Stimulated activated CD8-positive, alpha-beta memory T cell treated with anti-CD3 and anti-CD28 coated beads, Interleukin-12 subunit alpha, Interleukin-12 subunit beta, amount 100 ng/mL, for 24 hours (primary cell): ENCODE measurements around the gene P2RY8.
"Not testable (repeated sequence)": the region's sequence is repeated elsewhere in the genome, so short reads cannot be mapped to it uniquely, and the experiment has no call there.

Experiments
- DNase-seq: peaks from one replicate; pipeline ENCODE4 v3.0.0-alpha.2; 2020; ENCODE audit errors: extremely low read depth

Gene P2RY8

DNA sequence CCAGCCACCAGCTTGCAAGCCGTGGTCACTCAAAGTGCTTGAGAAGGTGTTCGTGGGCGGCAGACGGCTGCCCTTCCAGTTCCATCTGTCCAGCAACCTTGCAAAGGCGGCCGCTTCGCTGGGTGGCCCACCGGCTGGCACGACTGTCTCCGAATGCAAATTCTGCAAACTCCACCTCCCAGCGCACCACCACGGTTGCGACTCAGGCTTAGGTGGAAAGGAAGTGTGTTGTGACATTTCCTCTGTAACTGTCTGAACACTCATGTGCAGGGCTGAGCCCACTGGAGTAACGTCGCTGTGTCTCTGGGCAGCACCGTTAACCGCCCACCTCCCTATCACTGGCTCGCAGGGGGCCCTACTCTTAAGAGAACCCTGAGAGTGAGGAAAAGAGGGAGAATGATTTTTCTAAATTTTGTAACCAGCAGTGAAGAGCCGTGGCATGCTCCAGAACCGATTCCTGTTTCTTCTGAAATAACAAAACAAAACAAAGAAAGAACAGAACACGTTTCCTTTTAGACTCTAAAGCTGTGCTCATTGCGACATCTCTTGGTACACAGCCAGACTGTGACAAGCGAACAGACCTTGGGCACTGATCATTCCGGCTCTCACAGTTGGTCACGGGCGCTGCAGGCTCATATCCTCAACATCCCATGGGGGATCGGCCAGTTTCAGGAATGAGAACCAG is at the start of gene P2RY8:
P2RY8 (minus strand) TSS at position 155 of the 685 bp plus-strand sequence. CDS start 70,627 bp downstream, outside the sequence.
- DNase-seq: no peak

GRCh38 chrX:1584237-1585011 is 47.4 kb upstream of the P2RY8 start:
- DNase-seq: no peak

- DNase-seq: no peak
Measured at GRCh38 chrX:1582686-1583437, 45.9 kb upstream of the P2RY8 start.

DNA sequence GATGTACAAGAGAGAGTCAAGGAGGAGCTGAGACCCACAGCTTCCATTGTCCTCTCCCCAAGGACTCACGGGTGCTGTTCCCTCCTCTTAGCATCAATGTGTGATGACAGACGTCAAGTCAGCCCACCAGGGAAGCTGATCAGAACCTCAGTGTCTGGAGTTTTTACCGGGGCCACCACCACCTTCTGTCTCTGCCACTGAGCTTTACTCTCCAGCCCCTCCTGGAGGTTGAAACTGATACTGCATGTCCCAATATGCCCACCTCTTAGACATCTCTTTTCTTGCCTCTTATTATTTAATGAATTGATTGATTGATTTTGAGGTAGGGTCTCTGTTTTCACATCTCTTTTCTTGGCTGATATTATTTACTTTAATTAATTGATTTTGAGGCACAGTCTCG is 44.1 kb upstream of the P2RY8 start:
- no peak for DNase-seq

DNA sequence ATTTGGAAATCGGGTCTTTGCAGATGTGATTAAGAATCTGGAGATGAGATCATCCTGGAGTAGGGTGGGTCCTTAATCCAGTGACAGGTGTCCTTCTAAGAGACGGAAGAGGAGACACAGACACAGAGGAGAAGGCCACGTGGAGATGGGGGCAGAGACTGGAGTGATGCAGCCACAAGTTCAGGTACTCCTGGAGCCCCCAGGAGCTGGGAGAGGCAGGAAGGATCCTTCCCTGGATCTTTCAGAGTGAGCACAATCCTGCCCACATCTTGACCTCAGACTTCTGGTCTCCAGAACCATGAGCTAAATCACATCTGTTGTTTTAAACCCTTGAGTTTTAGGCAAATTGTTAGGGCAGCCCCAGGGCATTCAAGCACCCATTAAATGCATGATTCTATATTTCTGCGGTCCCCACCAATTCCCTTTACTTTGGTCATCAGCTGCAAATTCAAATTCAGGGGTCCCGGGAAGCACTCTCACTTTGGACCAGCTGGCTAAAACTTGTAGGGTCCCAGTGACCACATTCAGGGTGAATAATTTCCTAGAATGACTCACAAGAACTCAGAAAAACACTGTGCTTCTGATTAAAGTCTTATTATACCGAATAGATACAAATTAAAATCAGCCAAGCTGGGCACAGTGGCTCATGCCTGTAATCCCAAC is 41.7 kb upstream of the P2RY8 start:
- DNase-seq: no peak

DNA sequence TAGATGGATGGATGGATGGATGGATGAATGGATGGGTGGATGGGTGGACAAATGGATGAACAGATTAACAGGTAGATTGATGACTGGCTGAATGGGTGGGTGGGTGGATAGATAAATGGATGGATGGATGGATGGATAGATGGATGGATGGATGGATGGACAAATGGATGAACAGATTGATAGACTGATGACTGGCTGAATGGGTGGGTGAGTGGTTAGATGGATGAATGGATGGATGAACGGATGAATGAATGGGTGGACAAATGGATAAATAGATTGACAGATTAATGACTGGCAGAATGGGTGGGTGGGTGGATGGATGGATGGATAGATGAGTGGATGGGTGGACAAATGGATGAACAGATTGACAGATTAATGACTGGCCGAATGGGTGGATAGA is 40.9 kb upstream of the P2RY8 start:
- no peak for DNase-seq

GRCh38 chrX:1576201-1576992 is 39.4 kb upstream of the P2RY8 start:
- DNase-seq: no peak

GRCh38 chrX:1574181-1574580 is 37.2 kb upstream of the P2RY8 start:
- DNase-seq: not testable (repeated sequence)

- no peak for DNase-seq
Measured at GRCh38 chrX:1564750-1565683, 28.0 kb upstream of the P2RY8 start.

DNA sequence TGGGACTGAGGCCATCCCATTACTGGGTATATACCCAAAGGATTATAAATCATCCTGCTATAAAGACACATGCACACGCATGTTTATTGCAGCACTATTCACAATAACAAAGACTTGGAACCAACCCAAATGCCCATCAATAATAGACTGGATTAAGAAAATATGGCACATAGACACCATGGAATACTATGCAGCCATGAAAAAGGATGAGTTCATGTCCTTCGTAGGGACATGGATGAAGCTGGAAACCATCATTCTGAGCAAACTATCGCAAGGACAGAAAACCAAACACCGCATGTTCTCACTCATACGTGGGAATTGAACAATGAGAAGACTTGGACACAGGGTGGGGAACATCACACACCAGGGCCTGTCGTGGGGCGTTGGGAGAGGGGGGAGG is 27.1 kb upstream of the P2RY8 start:
- DNase-seq: not testable (repeated sequence)

DNA sequence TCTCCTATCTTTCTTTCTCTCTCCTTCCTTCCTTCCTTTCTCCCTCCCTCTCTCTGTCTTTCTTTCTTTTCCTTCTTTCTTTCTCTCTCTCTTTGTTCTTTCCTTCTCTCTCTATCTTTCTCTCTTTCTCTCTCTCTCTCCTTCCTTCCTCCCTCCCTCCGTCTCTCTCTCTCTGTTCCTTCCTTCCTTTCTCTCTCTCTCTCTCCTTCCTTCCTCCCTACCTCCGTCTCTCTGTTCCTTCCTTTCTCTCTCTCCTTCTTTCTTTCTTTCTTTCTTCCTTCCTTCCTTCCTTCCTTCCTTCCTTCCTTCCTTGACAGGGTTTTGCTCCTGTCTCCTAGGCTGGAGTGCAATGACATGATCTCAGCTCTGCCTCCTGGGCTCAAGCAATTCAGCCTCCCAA is 24.2 kb upstream of the P2RY8 start:
- no peak for DNase-seq

GRCh38 chrX:1558761-1559468 is 21.9 kb upstream of the P2RY8 start:
- no peak for DNase-seq

DNA sequence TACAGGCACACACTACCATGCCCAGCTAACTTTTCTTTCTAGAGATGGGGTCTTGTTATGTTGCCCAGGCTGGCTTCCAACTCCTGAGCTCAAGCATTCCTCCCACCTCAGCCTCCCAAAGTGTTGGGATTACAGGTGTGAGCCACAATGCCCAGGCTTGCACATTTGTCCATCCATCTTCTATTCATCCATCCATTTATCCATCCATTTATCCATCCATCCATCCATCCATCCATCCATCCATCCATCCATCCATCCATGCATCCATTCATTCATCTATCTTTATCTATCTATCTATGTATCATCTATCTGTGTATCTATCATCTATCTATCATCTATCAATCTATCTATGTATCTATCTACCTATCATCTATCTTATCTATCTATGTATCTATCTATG is 20.5 kb upstream of the P2RY8 start:
- DNase-seq: not testable (repeated sequence)

GRCh38 chrX:1555370-1555769 is 18.4 kb upstream of the P2RY8 start:
- DNase-seq: no peak

GRCh38 chrX:1554469-1555210 is 17.7 kb upstream of the P2RY8 start:
- DNase-seq: no peak

DNA sequence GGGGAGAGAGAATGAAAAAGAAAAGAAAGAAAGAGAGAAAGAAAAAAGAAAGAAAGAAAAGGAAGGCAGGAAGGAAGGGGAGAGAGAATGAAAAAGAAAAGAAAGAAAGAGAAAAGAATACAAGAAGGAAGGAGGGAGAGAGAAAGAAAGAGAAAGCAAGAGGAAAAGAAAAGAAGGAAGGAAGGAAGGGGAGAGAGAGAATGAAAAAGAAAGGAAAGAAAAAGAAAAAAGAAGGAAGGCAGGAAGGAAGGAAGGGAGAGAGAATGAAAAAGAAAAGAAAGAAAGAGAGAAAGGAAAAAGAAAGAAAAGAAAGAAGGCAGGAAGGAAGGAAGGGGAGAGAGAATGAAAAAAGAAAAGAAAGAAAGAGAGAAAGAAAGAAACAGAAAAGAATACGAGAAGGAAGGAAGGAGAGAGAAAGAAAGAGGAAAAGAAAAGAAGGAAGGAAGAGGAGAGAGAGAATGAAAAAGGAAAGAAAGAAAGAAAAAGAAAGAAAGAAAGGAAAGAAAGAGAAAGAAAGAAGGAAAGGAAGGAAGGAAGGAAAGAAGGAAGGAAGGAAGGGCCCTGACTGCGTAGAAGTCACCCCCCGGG is 15.1 kb upstream of the P2RY8 start:
- DNase-seq: no peak

- no peak for DNase-seq
Measured at GRCh38 chrX:1546691-1547251, 9.8 kb upstream of the P2RY8 start.

- DNase-seq: no peak
Measured at GRCh38 chrX:1545776-1546408, 8.9 kb upstream of the P2RY8 start.
